SH-SY5Y (cell line): ENCODE results near the gene CERS5.
A peak's percentile ranks its signal among the peaks of the same experiment; 100 is the strongest.

Source experiments
- GATA2 ChIP-seq: IDR thresholded peaks from 2 replicates; pipeline ENCODE4 v1.6.1; 2011; ENCODE audit warnings: mild to moderate bottlenecking, low read depth, low read length
- GATA3 ChIP-seq: IDR thresholded peaks from 2 replicates; pipeline ENCODE4 v1.6.1; 2011; ENCODE audit warnings: low read depth, mild to moderate bottlenecking, low read length, moderate library complexity

- TF ChIP-seq GATA2 = 0 out of 2 replicates have a peak, but pooled peaks have one; percentile 31
- TF ChIP-seq GATA3 = no peak
Measured at GRCh38 chr12:50111693-50112455, 55.3 kb downstream of the CERS5 start, which contains the start of gene COX14.
